IMR-90 (cell line): Measurements from ENCODE around the gene PRR36. TPM values are rescaled to one million over a fixed set of nuclear protein-coding genes. Genes with fewer than 3 reads are reported as not detected.

Experiments used
- ATAC-seq: fragments of 200-7000 bp; cut with Tn5 transposase; 2 replicates; pipeline ENCODE4 v1.9.1; 2020; ENCODE audit warnings: low read depth, mild to moderate bottlenecking, moderate library complexity
- BruUV-seq: library from RNA; stranded (reverse); fragments of 400-500 nt; replicated peaks from 2 replicates; lab custom pipeline; 2021; lab: Mats Ljungman, UMichigan
- CTCF ChIA-PET: fragments of 300-600 bp; formaldehyde crosslinking; extraction: SDS; loops from one replicate; lab custom pipeline; 2021; ENCODE audit warnings: antibody characterized with exemption; lab: Yijun Ruan, JAX
- POLR2A ChIA-PET: fragments of 300-600 bp; sonication (Branson Sonifier 250); formaldehyde crosslinking; loops from one replicate; lab custom pipeline; 2022; ENCODE audit warnings: antibody characterized with exemption; ENCODE audit not compliant: unreplicated experiment; lab: Charles Lee
- DNase-seq: peaks from one replicate; pipeline ENCODE4 v3.0.0; 2013
- H2AFZ ChIP-seq: replicated peaks from 2 replicates; pipeline ENCODE3; 2013; ENCODE audit warnings: low read length, mild to moderate bottlenecking; ENCODE audit not compliant: poor library complexity
- H2AK5ac ChIP-seq: 2 replicates; pipeline ENCODE4 v1.6.1; 2013; ENCODE audit warnings: low read depth, low read length, inconsistent platforms
- H2AK9ac ChIP-seq: replicated peaks from 2 replicates; pipeline ENCODE3; 2013; ENCODE audit warnings: mild to moderate bottlenecking, low read depth, low read length, moderate library complexity; ENCODE audit not compliant: poor library complexity
- H2BK120ac ChIP-seq: 2 replicates; pipeline ENCODE4 v1.6.1; 2013; ENCODE audit warnings: low read depth, low read length, inconsistent platforms
- H2BK15ac ChIP-seq: 3 replicates; pipeline ENCODE4 v1.6.1; 2013; ENCODE audit warnings: low read depth, low read length, inconsistent platforms
- H2BK20ac ChIP-seq: 2 replicates; pipeline ENCODE4 v1.6.1; 2013; ENCODE audit warnings: low read depth, mild to moderate bottlenecking, inconsistent platforms, low read length, moderate library complexity
- H2BK5ac ChIP-seq: 2 replicates; pipeline ENCODE4 v1.6.1; 2013; ENCODE audit warnings: mild to moderate bottlenecking, low read depth, low read length, inconsistent platforms; ENCODE audit not compliant: poor library complexity, severe bottlenecking
- H3K14ac ChIP-seq: replicated peaks from 2 replicates; pipeline ENCODE4 v1.6.1; 2013; ENCODE audit warnings: low read depth, low read length, inconsistent platforms
- H3K18ac ChIP-seq: 2 replicates; pipeline ENCODE4 v1.6.1; 2013; ENCODE audit warnings: low read depth, low read length, control low read depth
- H3K23ac ChIP-seq: 2 replicates; pipeline ENCODE4 v1.6.1; 2013; ENCODE audit warnings: low read depth, low read length, inconsistent platforms
- H3K27ac ChIP-seq: 2 replicates; pipeline ENCODE4 v1.5.1; 2013; ENCODE audit warnings: mild to moderate bottlenecking, control low read depth, low read length; ENCODE audit not compliant: insufficient read depth
- H3K27me3 ChIP-seq: 2 replicates; pipeline ENCODE4 v1.6.1; 2013; ENCODE audit warnings: low read length; ENCODE audit not compliant: control insufficient read depth, insufficient read depth
- H3K36me3 ChIP-seq: 2 replicates; pipeline ENCODE4 v1.6.1; 2013; ENCODE audit warnings: low read length, mixed read lengths; ENCODE audit not compliant: control insufficient read depth, insufficient read depth
- H3K4ac ChIP-seq: 2 replicates; pipeline ENCODE4 v1.6.1; 2013; ENCODE audit warnings: low read depth, low read length, inconsistent platforms
- H3K4me1 ChIP-seq: 2 replicates; pipeline ENCODE4 v1.6.1; 2013; ENCODE audit warnings: low read length, mixed read lengths; ENCODE audit not compliant: control insufficient read depth, insufficient read depth
- H3K4me2 ChIP-seq: 2 replicates; pipeline ENCODE4 v1.6.1; 2013; ENCODE audit warnings: low read depth, mild to moderate bottlenecking, control low read depth, low read length, moderate library complexity
- H3K4me3 ChIP-seq: 2 replicates; pipeline ENCODE4 v1.5.1; 2013; ENCODE audit warnings: low read depth, mild to moderate bottlenecking, control low read depth, low read length, moderate library complexity; ENCODE audit not compliant: insufficient read depth
- H3K56ac ChIP-seq: 2 replicates; pipeline ENCODE4 v1.6.1; 2013; ENCODE audit warnings: low read length, inconsistent platforms; ENCODE audit not compliant: insufficient read depth; ENCODE audit errors: extremely low read depth
- H3K79me1 ChIP-seq, 2 experiments: 2 replicates each; pipeline ENCODE4 v1.6.1; 2013; ENCODE audit warnings: low read length in 2 of 2, inconsistent platforms in 1 of 2, low read depth in 1 of 2
- H3K9ac ChIP-seq: 2 replicates; pipeline ENCODE4 v1.6.1; 2013; ENCODE audit warnings: low read depth, low read length, control low read depth
- H3K9me1 ChIP-seq: 2 replicates; pipeline ENCODE4 v1.6.1; 2013; ENCODE audit warnings: low read length, inconsistent platforms; ENCODE audit not compliant: insufficient read depth
- H3K9me3 ChIP-seq: 2 replicates; pipeline ENCODE4 v1.6.1; 2013; ENCODE audit warnings: low read length; ENCODE audit not compliant: control insufficient read depth, insufficient read depth
- H4K20me1 ChIP-seq: 2 replicates; pipeline ENCODE4 v1.6.1; 2013; ENCODE audit warnings: low read length, inconsistent platforms; ENCODE audit not compliant: insufficient read depth
- H4K5ac ChIP-seq: 2 replicates; pipeline ENCODE4 v1.6.1; 2013; ENCODE audit warnings: mild to moderate bottlenecking, low read depth, low read length, control low read depth
- H4K8ac ChIP-seq, 2 experiments: 2 replicates each; pipeline ENCODE4 v1.6.1; 2013; ENCODE audit warnings: low read depth in 2 of 2, low read length in 2 of 2, control low read depth in 1 of 2, inconsistent platforms in 1 of 2
- H4K91ac ChIP-seq: 2 replicates; pipeline ENCODE4 v1.6.1; 2013; ENCODE audit warnings: low read depth, low read length, inconsistent platforms; ENCODE audit not compliant: insufficient read depth
- BHLHE40 ChIP-seq: fragments of 150-350 bp; IDR thresholded peaks from 2 replicates; pipeline ENCODE4 v1.6.1; 2016; ENCODE audit warnings: mild to moderate bottlenecking, low read depth, low read length
- CEBPB ChIP-seq: IDR thresholded peaks from 2 replicates; pipeline ENCODE4 v1.6.1; 2012; ENCODE audit warnings: low read depth, low read length, improper control_type of control experiment
- CHD1 ChIP-seq: IDR thresholded peaks from 2 replicates; pipeline ENCODE4 v1.6.1; 2012; ENCODE audit warnings: low read depth, low read length, improper control_type of control experiment
- FOS ChIP-seq: fragments of 150-350 bp; IDR thresholded peaks from 2 replicates; pipeline ENCODE4 v1.6.1; 2016; ENCODE audit warnings: low read depth, low read length
- MAFK ChIP-seq: IDR thresholded peaks from 2 replicates; pipeline ENCODE4 v1.6.1; 2012; ENCODE audit warnings: low read depth, low read length, improper control_type of control experiment
- MAZ ChIP-seq: IDR thresholded peaks from 2 replicates; pipeline ENCODE4 v1.6.1; 2012; ENCODE audit warnings: low read depth, mild to moderate bottlenecking, low read length, improper control_type of control experiment, moderate library complexity, borderline replicate concordance
- MXI1 ChIP-seq: IDR thresholded peaks from 2 replicates; pipeline ENCODE4 v1.6.1; 2012; ENCODE audit warnings: low read depth, mild to moderate bottlenecking, low read length, moderate library complexity, borderline replicate concordance
- NFE2L2 ChIP-seq: fragments of 150-350 bp; IDR thresholded peaks from 2 replicates; pipeline ENCODE4 v1.6.1; 2016; ENCODE audit warnings: low read depth, mild to moderate bottlenecking, low read length
- RFX5 ChIP-seq: IDR thresholded peaks from 2 replicates; pipeline ENCODE4 v1.8.0; 2012; ENCODE audit warnings: low read depth, mild to moderate bottlenecking, low read length, moderate library complexity
- SMC3 ChIP-seq: fragments of 150-350 bp; IDR thresholded peaks from 2 replicates; pipeline ENCODE4 v1.6.1; 2016; ENCODE audit warnings: low read depth, mild to moderate bottlenecking, antibody characterized with exemption, low read length, moderate library complexity
- WGBS, 2 experiments: methylation state at CpG; one replicate each; pipeline versions ENCODE4 v1.1.5 to v1.1.7; 2013; ENCODE audit warnings: missing lambda C conversion rate in 2 of 2; ENCODE audit not compliant: insufficient read length in 1 of 2; ENCODE audit errors: extremely low coverage in 2 of 2; 5-methylcytosine and 5-hydroxymethylcytosine counted together
- dilution Hi-C: fragments of 300-500 bp; cut with HindIII; formaldehyde crosslinking; loops from one replicate; pipeline ENCODE4 v1.14.3; 2018; ENCODE audit warnings: low sequenced_read_pairs; ENCODE audit not compliant: unreplicated experiment
- in situ Hi-C: fragments of 300-500 bp; cut with MboI; formaldehyde crosslinking; loops from 3 replicates; pipeline ENCODE4 v1.14.3; 2019; ENCODE audit warnings: low sequenced_read_pairs, inconsistent platforms, mixed read lengths
- intact Hi-C: fragments of 100-400 bp; cut with micrococcal nuclease; formaldehyde crosslinking; loops from 2 replicates; pipeline ENCODE4 v1.10.0; 2022
- polyA plus RNA-seq, 3 experiments: library from polyadenylated mRNA; depleted of rRNA; stranded (reverse); fragments of >200 nt; gene quantifications; 2 replicates each; pipeline ENCODE4 v1.2.3, GENCODE V29; 2012; ENCODE audit warnings: low replicate concordance in 1 of 3
- total RNA-seq: library from RNA; depleted of rRNA; stranded (reverse); fragments of >200 nt; gene quantifications from 2 replicates; pipeline ENCODE4 v1.2.3, GENCODE V29; 2012
- TF ChIP-seq, protein P1 (sequence below): fragments of 150-350 bp; IDR thresholded peaks from 2 replicates; pipeline ENCODE4 v1.6.1; 2016; ENCODE audit warnings: low read depth, mild to moderate bottlenecking, low read length, moderate library complexity, borderline replicate concordance

The PRR36 gene
- total and polyA plus RNA-seq, 2 of the 4 experiments (the other 2 are of a cell fraction), result 0.02 TPM; not detected in 1

GRCh38 chr19:7911508-7912143 is 37.4 kb upstream of the PRR36 start:
- peaks cover 0 to 20% of the 10 kb centered on the region in 2 experiments; a peak in 2 of 4 replicates for H3K79me1 ChIP-seq
- H4K8ac ChIP-seq, result no peak overlapping the region
- ChIA-PET CTCF (no interaction called here), POLR2A (no interaction called here)
- WGBS, 2 experiments, result 97% methylated on average over 10 of the region's 18 CpGs; no CpG with 5 or more reads in 1 of the 2 experiments
- H3K4me2 ChIP-seq, result no peak overlapping the region
- in situ Hi-C loops, result no loop called here
- no peak for TF ChIP-seq CHD1
- TF ChIP-seq FOS, result no peak
- no peak for TF ChIP-seq MAFK
- TF ChIP-seq NFE2L2, result no peak
- TF ChIP-seq CEBPB, result no peak
- TF ChIP-seq MAZ, result no peak
- no peak for TF ChIP-seq RFX5
- no peak for TF ChIP-seq BHLHE40
- TF ChIP-seq SMC3, result no peak
- TF ChIP-seq, protein P1, sequence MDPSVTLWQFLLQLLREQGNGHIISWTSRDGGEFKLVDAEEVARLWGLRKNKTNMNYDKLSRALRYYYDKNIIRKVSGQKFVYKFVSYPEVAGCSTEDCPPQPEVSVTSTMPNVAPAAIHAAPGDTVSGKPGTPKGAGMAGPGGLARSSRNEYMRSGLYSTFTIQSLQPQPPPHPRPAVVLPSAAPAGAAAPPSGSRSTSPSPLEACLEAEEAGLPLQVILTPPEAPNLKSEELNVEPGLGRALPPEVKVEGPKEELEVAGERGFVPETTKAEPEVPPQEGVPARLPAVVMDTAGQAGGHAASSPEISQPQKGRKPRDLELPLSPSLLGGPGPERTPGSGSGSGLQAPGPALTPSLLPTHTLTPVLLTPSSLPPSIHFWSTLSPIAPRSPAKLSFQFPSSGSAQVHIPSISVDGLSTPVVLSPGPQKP, result no peak
- TF ChIP-seq MXI1, result no peak
- H3K9me3 ChIP-seq, result no peaks in the 10 kb centered on the region
- H2AFZ ChIP-seq, result no peak overlapping the region
- no peak overlapping the region for H3K9ac ChIP-seq
- H2AK9ac ChIP-seq, result no peak overlapping the region
- H3K56ac ChIP-seq, result no peak overlapping the region
- no peak overlapping the region for H2BK120ac ChIP-seq
- DNase-seq (no peak), ATAC-seq (no peak)
- no peak overlapping the region for H4K91ac ChIP-seq
- H3K4me1 ChIP-seq, result peaks cover 5% of the 10 kb centered on the region; the same call in 1 of the 2 replicates
- no peak overlapping the region for H4K5ac ChIP-seq
- peaks cover 9% of the 10 kb centered on the region for H3K27me3 ChIP-seq
- H3K9me1 ChIP-seq, result no peaks in the 10 kb centered on the region; the same call in 1 of the 2 replicates
- no peak overlapping the region for H2BK20ac ChIP-seq
- intact Hi-C loops, result no loop called here
- peaks cover 30% of the 10 kb centered on the region for H3K36me3 ChIP-seq
- H3K23ac ChIP-seq, result no peak overlapping the region
- H3K27ac ChIP-seq, result no peak overlapping the region
- H3K4me3 ChIP-seq, result no peak overlapping the region
- dilution Hi-C loops, result no loop called here
- no peak overlapping the region for H2BK5ac ChIP-seq
- H2AK5ac ChIP-seq, result no peak overlapping the region
- H4K20me1 ChIP-seq, result peaks cover 25% of the 10 kb centered on the region
- no TSS peak for BruUV-seq
- no peak overlapping the region for H3K4ac ChIP-seq
- H3K18ac ChIP-seq, result no peak overlapping the region
- no peak overlapping the region for H3K14ac ChIP-seq
- no peak overlapping the region for H2BK15ac ChIP-seq
